Endothelial cell (in vitro differentiated cells): ENCODE data around the gene CDK5. TPM values are rescaled to one million over a fixed set of nuclear protein-coding genes. Genes with fewer than 3 reads are reported as not detected.

Source experiments
- DNase-seq: peaks from one replicate; pipeline ENCODE4 v3.0.0; 2021; ENCODE audit warnings: low spot score
- H3K27ac Mint-ChIP-seq: one replicate; pipeline ENCODE4 v1.8.0; 2021; ENCODE audit warnings: mixed read lengths, inconsistent platforms; ENCODE audit not compliant: unreplicated experiment
- H3K27me3 Mint-ChIP-seq: one replicate; pipeline ENCODE4 v1.8.0; 2021; ENCODE audit warnings: mild to moderate bottlenecking, moderate library complexity, mixed read lengths, inconsistent platforms; ENCODE audit not compliant: unreplicated experiment
- H3K36me3 Mint-ChIP-seq: one replicate; pipeline ENCODE4 v1.8.0; 2021; ENCODE audit warnings: mild to moderate bottlenecking, low read depth, mixed read lengths, inconsistent platforms; ENCODE audit not compliant: unreplicated experiment
- H3K4me1 Mint-ChIP-seq: one replicate; pipeline ENCODE4 v1.8.0; 2021; ENCODE audit warnings: mild to moderate bottlenecking, mixed read lengths, inconsistent platforms; ENCODE audit not compliant: unreplicated experiment
- H3K4me3 Mint-ChIP-seq: one replicate; pipeline ENCODE4 v1.8.0; 2021; ENCODE audit warnings: mild to moderate bottlenecking, mixed read lengths, inconsistent platforms; ENCODE audit not compliant: unreplicated experiment
- H3K9me3 Mint-ChIP-seq: one replicate; pipeline ENCODE4 v1.8.0; 2021; ENCODE audit warnings: mixed read lengths, inconsistent platforms; ENCODE audit not compliant: unreplicated experiment
- total RNA-seq: library from RNA; stranded (reverse); fragmentation: NEBNext Ultra II Directional; extraction: Animal tissue kit (Norgen Biotek cat#: 25700); gene quantifications from one replicate; pipeline ENCODE4 v1.2.1, GENCODE V29; 2021; ENCODE audit not compliant: unreplicated experiment
- TF ChIP-seq, protein P1 (sequence below): fragments of 200-600 bp; sonication (generic); IDR thresholded peaks from one replicate; pipeline ENCODE4 v1.5.0; 2021; ENCODE audit warnings: antibody characterized with exemption; ENCODE audit not compliant: unreplicated experiment

The CDK5 gene
- total RNA-seq, 1 donor from 2014 or later: 26.7 TPM

DNA sequence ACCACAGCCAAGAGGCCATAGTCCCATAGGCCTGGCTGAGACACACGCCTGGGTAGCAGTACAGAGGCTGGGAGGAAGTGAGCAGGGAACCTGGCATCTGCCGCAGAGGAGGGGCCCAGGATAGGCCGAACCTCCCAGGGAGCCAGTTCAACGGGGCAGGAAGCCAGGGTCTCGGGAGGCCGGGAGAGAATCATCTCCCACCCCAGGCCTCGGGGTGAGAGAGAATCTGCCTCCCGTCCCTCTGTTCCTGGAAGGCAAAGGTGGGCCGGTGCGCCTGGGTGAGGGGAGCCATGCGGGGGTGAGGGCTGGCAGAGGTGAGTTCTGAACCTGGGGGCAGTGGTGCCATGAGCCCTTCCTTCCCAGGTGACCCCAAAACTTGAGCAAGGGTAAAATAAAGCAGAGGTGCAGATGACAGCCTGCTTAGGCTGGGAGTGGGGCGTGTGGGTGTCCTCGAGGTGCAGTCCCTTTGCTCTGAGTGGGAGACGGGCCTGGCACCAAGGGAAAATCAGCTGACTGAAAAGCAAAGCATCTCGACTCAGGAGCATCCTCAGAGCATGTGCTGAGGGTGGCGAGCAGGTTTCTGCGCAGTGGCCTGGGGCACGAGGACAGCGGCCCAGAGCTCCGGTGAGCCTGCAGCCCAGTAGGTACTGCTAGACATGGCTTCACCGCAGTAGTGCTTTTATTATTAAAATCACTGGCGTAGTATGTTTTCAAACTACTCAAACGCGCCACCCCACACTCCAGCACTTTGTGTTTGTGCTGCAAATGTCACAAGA is 44.1 kb upstream of the CDK5 start:
- Mint-ChIP-seq H3K27me3 (peaks cover 4% of the 10 kb centered on the region), H3K27ac (no peak overlapping the region), H3K9me3 (no peaks in the 10 kb centered on the region), H3K4me1 (peaks cover 29% of the 10 kb centered on the region), H3K36me3 (peaks cover 20% of the 10 kb centered on the region), H3K4me3 (no peak overlapping the region)
- no peak for DNase-seq
- TF ChIP-seq, protein P1, sequence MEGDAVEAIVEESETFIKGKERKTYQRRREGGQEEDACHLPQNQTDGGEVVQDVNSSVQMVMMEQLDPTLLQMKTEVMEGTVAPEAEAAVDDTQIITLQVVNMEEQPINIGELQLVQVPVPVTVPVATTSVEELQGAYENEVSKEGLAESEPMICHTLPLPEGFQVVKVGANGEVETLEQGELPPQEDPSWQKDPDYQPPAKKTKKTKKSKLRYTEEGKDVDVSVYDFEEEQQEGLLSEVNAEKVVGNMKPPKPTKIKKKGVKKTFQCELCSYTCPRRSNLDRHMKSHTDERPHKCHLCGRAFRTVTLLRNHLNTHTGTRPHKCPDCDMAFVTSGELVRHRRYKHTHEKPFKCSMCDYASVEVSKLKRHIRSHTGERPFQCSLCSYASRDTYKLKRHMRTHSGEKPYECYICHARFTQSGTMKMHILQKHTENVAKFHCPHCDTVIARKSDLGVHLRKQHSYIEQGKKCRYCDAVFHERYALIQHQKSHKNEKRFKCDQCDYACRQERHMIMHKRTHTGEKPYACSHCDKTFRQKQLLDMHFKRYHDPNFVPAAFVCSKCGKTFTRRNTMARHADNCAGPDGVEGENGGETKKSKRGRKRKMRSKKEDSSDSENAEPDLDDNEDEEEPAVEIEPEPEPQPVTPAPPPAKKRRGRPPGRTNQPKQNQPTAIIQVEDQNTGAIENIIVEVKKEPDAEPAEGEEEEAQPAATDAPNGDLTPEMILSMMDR: no peak

DNA sequence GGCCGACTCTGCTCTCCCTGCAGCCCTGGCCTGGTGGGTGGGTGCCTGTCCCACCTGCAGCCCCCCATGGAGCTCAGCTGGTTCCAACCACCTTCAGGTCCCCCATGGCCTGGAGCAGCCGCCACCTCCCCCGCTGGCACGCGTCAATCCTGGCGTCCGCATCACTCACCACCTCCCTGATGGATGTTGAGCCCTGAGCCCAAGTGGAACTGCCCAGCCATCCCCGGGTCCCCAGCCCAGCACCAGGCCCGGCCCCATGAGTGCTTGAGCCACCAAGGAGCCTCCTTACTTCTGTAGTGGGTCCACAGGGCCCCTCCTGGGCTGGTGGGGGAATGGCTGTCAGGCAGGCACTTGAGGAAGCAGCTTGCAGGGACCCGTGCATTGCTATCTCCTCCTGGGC is 43.2 kb upstream of the CDK5 start:
- H3K36me3 Mint-ChIP-seq: peaks cover 17% of the 10 kb centered on the region
- DNase-seq: no peak
- TF ChIP-seq, protein P1: no peak
- H3K4me3 Mint-ChIP-seq: no peak overlapping the region
- H3K27me3 Mint-ChIP-seq: peaks cover 4% of the 10 kb centered on the region
- peaks cover 29% of the 10 kb centered on the region for H3K4me1 Mint-ChIP-seq
- no peak overlapping the region for H3K27ac Mint-ChIP-seq
- no peaks in the 10 kb centered on the region for H3K9me3 Mint-ChIP-seq

DNA sequence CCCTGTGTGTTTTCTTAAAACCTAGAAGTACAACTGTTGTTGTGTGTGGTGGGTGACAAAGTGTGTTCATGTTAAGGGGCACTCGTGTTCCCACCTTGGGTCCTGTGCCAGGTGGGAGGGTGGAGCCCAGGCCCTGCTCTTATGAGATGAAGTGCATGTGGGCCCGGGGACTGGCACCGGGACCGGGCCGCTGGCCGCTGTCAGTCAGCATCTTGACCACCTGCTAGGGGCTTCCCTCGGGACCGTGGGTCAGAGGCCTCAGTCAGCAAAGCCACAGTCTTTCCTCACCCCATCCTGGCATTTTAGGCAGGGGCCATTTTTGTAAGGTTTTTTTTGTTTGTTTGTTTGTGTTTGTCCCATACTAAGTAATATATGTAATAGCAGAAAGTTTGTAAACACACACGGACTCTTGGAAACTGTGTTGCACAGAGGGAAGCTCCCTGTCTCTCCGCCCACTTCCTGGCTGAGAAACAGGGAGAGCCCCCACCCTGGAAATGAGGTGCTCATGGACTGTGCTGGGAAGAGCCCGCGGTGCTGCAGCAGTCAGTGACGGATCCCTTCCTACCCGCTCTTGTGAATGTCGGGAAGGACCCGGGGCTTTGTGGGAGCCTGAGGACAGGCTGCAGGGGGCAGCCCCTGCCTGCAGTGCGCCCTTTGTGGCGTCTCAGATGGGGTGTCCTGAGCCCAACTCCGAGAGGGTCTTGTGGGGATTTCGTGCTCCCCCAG is 42.0 kb upstream of the CDK5 start:
- H3K36me3 Mint-ChIP-seq: peaks cover 17% of the 10 kb centered on the region
- peaks cover 35% of the 10 kb centered on the region for H3K4me1 Mint-ChIP-seq
- peaks cover 4% of the 10 kb centered on the region for H3K27me3 Mint-ChIP-seq
- no peak overlapping the region for H3K4me3 Mint-ChIP-seq
- DNase-seq: no peak
- TF ChIP-seq, protein P1: no peak
- H3K9me3 Mint-ChIP-seq: no peaks in the 10 kb centered on the region
- no peak overlapping the region for H3K27ac Mint-ChIP-seq

DNA sequence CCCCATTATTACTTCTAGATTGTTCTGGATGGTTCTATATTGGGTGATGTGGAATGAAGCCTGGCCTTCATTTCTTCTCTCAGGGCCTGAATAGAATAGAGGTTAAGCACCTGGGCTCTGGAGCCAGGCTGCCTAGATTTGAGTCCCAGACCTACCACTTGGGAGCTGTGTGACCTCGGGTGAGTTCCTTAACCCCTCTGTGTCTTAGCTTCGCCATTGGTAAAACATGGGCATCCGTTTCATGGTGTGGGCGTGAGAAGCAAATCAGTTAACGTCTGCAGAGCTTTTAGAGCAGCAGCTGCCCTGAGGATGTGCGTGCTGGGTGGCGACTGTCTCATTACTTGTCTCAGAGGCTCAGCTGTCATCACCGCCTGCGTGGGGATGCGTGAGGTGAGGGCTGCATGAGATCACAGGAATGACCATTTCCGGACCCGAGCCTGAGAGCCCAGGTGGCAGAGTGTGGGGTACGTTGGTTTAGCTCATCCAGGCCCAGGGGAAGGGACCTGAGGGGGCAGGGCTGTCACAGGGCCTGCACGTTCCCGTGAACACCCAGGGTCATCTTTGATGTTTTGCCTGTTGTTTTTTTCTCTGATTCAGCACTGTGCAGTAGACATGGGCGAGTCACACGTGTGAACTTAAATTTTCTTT is 38.3 kb upstream of the CDK5 start:
- Mint-ChIP-seq H3K4me3 (no peak overlapping the region), H3K27me3 (peaks cover 11% of the 10 kb centered on the region), H3K9me3 (no peaks in the 10 kb centered on the region), H3K4me1 (peaks cover 48% of the 10 kb centered on the region), H3K36me3 (peaks cover 15% of the 10 kb centered on the region), H3K27ac (no peak overlapping the region)
- DNase-seq: no peak
- TF ChIP-seq, protein P1: no peak
